ENCODE results near the gene CTDSP1.

CTDSP1 gene

DNA sequence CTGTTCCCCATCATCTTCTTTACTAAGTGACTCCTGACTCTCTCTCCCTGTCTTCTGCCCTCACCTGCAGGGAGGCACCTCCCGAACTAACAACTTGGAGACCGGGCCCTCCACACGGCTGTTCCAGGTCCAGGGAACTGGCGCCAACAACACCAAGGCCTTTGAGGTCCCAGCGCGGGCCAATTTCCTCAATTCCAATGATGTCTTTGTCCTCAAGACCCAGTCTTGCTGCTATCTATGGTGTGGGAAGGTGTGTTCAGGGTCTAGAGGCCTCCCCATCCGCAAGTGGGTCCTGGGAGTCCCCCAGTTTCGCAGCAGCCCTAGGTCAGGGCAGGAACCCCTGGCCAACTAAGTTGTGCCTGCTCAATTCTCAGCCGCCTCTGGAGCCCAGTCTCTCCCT lies 34.8 kb downstream of the CTDSP1 start:
- FAIRE-seq: no peak
- no peak for DNase-seq (ENCODE audit: insufficient read length, low spot score)
- no peak for TF ChIP-seq POLR2A (IDR thresholded peaks at IDR 0.05; ENCODE audit: low read depth, low read length)

DNA sequence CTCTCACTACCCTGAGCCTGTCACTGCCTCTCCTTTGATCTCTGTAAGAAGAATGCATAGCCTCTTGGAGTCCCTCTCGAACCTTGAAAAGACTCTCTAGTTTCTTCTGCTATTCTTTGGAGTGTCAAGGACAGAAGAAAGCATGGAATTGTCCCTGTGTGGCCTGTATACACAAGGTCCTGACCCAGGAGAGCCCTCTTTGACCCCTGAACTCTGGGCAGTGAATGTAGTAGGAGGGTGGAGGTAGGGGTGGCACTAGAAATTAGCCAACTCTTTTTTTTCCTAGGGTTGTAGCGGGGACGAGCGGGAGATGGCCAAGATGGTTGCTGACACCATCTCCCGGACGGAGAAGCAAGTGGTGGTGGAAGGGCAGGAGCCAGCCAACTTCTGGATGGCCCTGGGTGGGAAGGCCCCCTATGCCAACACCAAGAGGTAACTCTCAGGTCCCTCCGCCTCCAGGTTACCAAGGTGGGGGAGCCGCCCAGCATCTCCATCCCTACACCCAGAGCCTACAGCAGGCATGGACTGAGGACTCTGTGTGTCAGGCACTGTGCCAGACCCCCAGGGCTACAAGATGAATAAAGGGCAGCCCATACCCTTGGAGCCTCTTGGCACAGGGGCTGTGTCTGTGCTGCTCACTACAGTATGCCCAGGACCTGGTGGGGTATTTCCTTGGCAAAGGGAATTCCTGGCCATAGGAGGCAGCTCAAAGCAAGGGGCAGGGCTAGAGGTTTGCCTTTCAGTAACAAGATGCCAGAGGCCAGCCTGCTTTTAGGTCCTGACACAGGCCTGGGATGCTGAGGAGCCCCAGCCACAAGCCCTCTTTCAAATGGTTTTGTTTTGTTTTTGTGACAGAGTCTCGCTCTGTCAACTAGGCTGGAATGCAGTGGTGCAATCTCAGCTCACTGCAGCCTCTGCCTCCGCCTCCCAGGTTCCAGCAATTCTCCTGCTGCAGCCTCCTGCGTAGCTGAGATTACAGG lies 35.6 kb downstream of the CTDSP1 start:
- no peak for FAIRE-seq
- DNase-seq (ENCODE audit: insufficient read length, low spot score): no peak

DNA sequence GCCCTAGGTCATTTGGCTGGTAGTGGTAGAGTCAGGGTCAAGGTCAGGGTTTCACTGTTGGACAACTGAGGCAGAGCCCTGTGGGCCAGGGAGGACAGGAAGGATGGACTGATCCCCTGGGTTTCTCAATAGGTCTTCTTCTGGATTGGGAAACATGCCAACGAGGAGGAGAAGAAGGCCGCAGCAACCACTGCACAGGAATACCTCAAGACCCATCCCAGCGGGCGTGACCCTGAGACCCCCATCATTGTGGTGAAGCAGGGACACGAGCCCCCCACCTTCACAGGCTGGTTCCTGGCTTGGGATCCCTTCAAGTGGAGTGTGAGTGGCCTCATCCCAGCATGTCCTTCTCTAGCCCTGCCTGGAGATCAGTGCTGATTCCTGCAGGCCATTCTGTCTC lies 37.3 kb downstream of the CTDSP1 start:
- no peak for FAIRE-seq

More for the DNA sequence above, 35.6 kb downstream of the CTDSP1 start:
- TF ChIP-seq POLR2A (IDR thresholded peaks at IDR 0.05; ENCODE audit: low read depth, low read length): no peak

DNA sequence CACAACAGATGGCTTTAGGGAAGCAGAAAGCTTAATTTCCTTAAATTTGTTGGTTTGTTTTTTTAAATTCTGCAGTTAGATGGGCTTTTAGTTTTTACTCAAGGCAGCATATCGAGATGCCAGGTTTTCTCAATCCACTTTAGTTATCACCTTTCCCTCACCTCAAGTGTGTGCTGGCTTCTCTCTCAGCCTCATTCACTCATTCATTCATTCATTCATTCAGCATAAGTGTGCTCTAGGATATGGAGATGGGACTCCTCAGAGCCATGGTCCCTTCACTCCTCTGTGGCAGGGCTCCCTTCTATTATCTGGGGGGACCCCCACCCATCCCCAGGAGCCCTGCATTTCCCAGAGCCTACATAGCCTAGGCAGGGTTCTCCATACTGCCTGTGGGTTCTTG lies 38.3 kb downstream of the CTDSP1 start:
- no peak for TF ChIP-seq POLR2A (IDR thresholded peaks at IDR 0.05; ENCODE audit: low read depth, low read length)
- DNase-seq (ENCODE audit: insufficient read length, low spot score): no peak
- no peak for FAIRE-seq

More for the DNA sequence above, 37.3 kb downstream of the CTDSP1 start:
- no peak for DNase-seq (ENCODE audit: insufficient read length, low spot score)
- no peak for TF ChIP-seq POLR2A (IDR thresholded peaks at IDR 0.05; ENCODE audit: low read depth, low read length)

DNA sequence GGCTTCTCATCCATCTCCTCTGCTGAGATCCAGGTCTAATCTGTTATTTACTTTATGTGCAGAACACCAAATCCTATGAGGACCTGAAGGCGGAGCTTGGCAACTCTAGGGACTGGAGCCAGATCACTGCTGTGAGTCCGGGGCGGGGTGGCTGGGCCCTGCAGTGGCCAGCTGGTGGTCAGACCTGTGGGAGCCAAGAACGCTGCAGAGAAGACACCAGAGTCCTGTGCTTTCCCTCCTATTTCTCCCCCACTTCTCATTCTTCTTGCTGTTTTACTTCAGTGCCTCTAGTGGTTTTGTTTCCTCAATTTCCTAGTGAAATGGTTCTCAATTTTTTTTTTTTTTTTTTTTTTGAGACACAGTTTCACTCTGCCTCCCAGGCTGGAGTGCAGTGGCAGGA lies 38.9 kb downstream of the CTDSP1 start:
- no peak for FAIRE-seq

DNA sequence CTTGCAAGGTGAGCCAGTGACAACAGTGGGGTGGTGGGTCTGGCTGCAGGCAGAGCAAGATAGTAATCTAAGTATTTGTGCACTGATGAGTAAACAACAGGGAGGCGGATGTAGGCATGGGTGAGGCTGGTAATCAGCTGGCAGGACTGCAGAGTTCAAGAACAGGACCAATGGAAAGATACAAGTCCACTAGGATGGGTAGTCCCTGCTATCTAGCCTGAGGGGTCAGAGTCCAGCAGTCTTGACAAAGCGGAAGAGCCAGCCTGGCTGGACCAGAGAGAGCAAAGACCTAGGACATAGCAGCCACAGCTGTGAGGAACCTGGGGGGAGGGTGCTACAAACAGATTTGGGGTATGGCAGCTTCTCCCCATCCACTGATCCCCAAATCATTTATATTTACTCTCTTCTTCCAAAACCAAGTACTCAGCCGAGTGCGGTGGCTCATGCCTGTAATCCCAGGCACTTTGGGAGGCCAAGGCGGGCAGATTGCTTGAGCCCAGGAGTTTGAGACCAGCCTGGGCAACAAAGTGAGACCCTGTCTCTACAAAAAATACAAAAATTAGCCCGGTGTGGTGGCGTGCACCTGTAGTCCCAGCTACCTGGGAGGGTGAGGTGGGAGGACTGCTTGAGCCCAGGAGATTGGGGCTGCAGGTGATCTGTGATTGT lies 45.2 kb downstream of the CTDSP1 start:
- no peak for TF ChIP-seq POLR2A (IDR thresholded peaks at IDR 0.05; ENCODE audit: low read depth, low read length)
- DNase-seq (ENCODE audit: insufficient read length, low spot score) (no peak), FAIRE-seq (no peak)

More for the DNA sequence above, 38.9 kb downstream of the CTDSP1 start:
- DNase-seq (ENCODE audit: insufficient read length, low spot score): no peak
- no peak for TF ChIP-seq POLR2A (IDR thresholded peaks at IDR 0.05; ENCODE audit: low read depth, low read length)

DNA sequence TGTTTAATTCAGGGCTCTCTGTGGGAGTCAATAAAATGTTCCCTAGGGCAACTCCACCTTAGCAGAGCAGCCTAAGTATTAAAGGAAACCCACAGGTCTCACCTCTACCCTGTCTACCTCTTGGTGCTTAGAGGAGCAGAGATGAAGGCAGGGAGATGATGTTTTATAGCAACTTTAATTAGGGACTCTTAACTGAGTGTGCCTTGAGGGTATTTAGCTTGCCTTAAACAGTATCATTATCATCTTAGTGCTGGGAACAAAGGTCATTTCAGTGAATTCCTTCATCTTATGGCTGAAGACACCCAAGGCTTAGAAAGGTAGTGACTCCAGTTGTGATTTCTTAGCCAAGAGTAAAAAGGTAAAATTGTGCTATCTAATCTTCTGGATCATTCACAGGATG lies 45.9 kb downstream of the CTDSP1 start:
- TF ChIP-seq POLR2A (IDR thresholded peaks at IDR 0.05; ENCODE audit: low read depth, low read length): no peak
- no peak for FAIRE-seq
- no peak for DNase-seq (ENCODE audit: insufficient read length, low spot score)

DNA sequence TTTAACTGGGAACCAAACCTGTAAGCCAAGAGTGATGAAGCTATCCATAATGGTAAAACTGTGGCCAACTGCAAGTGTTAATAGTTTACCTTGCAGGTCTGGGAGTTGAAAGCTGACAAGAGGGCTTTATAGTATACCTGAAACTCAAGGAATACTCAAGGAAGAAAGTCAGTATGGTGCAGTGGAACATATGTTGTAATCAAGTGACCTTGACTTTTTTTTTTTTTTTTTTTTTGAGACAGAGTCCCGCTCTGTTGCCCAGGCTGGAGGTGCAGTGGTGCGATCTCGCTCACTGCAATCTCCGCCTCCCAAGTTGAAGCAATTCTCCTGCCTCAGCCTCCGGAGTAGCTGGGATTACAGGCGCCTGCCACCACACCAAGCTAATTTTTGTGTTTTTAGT lies 46.9 kb downstream of the CTDSP1 start:
- no peak for DNase-seq (ENCODE audit: insufficient read length, low spot score)
- TF ChIP-seq POLR2A (IDR thresholded peaks at IDR 0.05; ENCODE audit: low read depth, low read length): no peak
- FAIRE-seq: no peak

DNA sequence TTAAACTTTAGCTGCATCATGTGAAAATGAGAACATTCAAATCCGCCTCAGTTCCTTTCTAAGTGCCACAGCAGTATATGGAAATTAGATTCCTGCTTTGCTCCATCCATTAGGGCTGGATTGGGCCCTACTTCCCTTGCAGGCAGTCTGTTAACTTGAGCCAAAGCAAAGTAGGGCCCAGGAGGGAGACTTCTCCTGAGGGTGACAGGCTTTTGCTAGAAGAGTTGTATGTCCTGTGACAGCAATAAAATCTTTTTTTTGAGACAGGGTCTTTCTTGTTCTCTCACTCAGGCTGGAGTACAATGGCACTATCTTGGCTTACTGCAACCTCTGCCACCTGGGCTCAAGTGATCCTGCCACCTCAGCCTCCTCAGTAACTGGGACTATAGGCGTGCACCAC lies 47.4 kb downstream of the CTDSP1 start:
- no peak for FAIRE-seq
- no peak for DNase-seq (ENCODE audit: insufficient read length, low spot score)
- no peak for TF ChIP-seq POLR2A (IDR thresholded peaks at IDR 0.05; ENCODE audit: low read depth, low read length)

DNA sequence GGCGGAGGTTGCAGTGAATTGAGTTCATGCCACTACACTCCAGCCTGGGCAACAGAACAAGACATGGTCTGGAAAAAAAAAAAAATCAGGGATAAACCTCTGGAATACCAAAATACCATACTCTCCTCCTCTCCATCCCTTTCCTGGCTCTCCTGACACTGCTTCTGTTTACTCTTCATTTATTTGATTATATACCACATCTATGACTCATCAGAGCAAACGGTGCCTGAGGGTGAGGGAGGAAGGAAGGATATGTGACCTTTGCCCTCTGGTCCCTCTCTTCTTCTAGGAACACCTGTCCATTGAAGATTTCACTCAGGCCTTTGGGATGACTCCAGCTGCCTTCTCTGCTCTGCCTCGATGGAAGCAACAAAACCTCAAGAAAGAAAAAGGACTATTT lies 49.3 kb downstream of the CTDSP1 start:
- peak; percentile 48 for FAIRE-seq
- DNase-seq (ENCODE audit: insufficient read length, low spot score): peak; percentile 35
- TF ChIP-seq POLR2A (IDR thresholded peaks at IDR 0.05; ENCODE audit: low read depth, low read length): no peak

DNA sequence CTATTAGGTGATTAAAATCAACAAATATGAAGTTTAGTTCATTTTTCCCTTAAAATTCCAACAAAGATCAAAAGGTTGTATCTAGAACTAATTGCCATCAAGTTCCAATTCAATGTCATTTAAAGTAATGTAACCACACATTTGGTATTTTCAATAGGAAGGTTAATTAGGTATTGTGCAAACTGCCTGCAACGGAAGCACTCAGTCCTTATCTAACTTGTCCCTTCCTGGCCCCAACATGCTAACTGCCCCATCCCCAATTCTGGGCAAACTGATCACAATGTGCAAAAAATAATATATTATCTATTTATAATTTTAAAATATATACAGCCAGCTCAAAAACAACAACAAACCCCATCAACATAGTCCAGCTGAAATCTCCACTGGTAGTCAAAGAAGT lies 52.4 kb downstream of the CTDSP1 start:
- FAIRE-seq (no peak), DNase-seq (ENCODE audit: insufficient read length, low spot score) (no peak)
- TF ChIP-seq POLR2A (IDR thresholded peaks at IDR 0.05; ENCODE audit: low read depth, low read length): no peak

All from H54 (cell line).